H1 (cell line): ENCODE measurements around the gene CARD14.

Source experiments
- CTCF ChIP-seq, 3 experiments: IDR thresholded peaks; 1 replicate in 2 of 3; 2 replicates in 1 of 3; pipeline versions ENCODE4 v1.5.1 to v1.6.1; 2011; ENCODE audit warnings: low read length in 3 of 3, mild to moderate bottlenecking in 3 of 3, inconsistent platforms in 2 of 3, low read depth in 1 of 3, moderate library complexity in 1 of 3; ENCODE audit not compliant: insufficient read depth in 1 of 3; ENCODE audit errors: control extremely low read depth in 1 of 3
- EP300 ChIP-seq, 2 experiments: IDR thresholded peaks; 1 replicate in 1 of 2; 2 replicates in 1 of 2; pipeline ENCODE4 v1.6.1; 2011 to 2012; ENCODE audit warnings: low read depth in 2 of 2, low read length in 2 of 2, mild to moderate bottlenecking in 2 of 2, borderline replicate concordance in 1 of 2, inconsistent platforms in 1 of 2, moderate library complexity in 1 of 2
- EZH2 ChIP-seq: fragments of 200-600 bp; sonication (generic); IDR thresholded peaks from 2 replicates; pipeline ENCODE4 v1.7.1; 2012; ENCODE audit warnings: low read depth, mild to moderate bottlenecking, moderate library complexity, low read length, inconsistent platforms; ENCODE audit not compliant: severe bottlenecking
- POLR2AphosphoS5 ChIP-seq: IDR thresholded peaks from 2 replicates; pipeline ENCODE4 v1.6.1; 2011; ENCODE audit warnings: low read depth, low read length
- SIX5 ChIP-seq: IDR thresholded peaks from 2 replicates; pipeline ENCODE4 v1.6.1; 2011; ENCODE audit warnings: mild to moderate bottlenecking, low read depth, low read length
- YY1 ChIP-seq: IDR thresholded peaks from 2 replicates; pipeline ENCODE4 v1.6.1; 2011; ENCODE audit warnings: low read depth, mild to moderate bottlenecking, low read length

DNA sequence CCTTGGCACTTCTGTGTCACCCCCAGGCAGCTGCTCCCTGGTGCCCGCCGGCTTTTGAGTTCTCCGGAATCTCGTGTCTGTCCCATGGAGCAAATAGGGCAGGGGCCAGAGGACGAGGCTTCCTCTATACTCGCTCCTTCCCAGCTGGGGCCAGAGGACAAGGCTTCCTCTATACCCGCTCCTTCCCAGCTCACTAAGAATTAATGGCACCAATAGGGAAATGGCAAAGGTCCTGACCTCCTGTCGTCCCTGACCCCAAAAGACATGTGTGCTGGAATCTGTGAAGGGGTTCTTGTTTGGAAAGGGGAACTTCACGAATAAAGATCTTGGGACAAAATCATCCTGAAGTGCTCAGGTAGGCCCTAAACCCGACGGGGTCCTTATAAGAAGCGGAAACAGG, 42.7 kb downstream of the CARD14 start:
- TF ChIP-seq CTCF (IDR thresholded peaks at IDR 0.05; ENCODE audit: control extremely low read depth in 1 of 3, insufficient read depth in 1 of 3, low read depth in 1 of 3, low read length in 3 of 3) (no peak), EZH2 (no peak), EP300 (IDR thresholded peaks at IDR 0.05; ENCODE audit: borderline replicate concordance in 1 of 2, low read depth in 2 of 2, low read length in 2 of 2) (no peak), POLR2AphosphoS5 (no peak), YY1 (no peak), SIX5 (no peak)
